Heart left ventricle (tissue), 16 donors: ENCODE measurements around the gene GFRA4. TPM values are rescaled to one million over a fixed set of nuclear protein-coding genes. Genes with fewer than 3 reads are reported as not detected.

Experiments
- ATAC-seq, 4 donors: fragments of 200-7000 bp; cut with Tn5 transposase; one replicate each; pipeline ENCODE4 v1.9.1; 2020 to 2022; ENCODE audit warnings: moderate library complexity in 4 of 4, mild to moderate bottlenecking in 3 of 4, moderate number of reproducible peaks in 1 of 4
- DNase-seq, 5 donors: peaks; one replicate each; pipeline ENCODE4 v3.0.0-alpha.2; 2020
- H3K27ac ChIP-seq, 12 donors: fragments of 200-600 bp; sonication (generic) in 4 of 12; one replicate each; pipeline versions ENCODE4 v1.5.0 to v1.8.0; 2016 to 2022; ENCODE audit warnings: mild to moderate bottlenecking in 2 of 12
- H3K27me3 ChIP-seq, 9 donors: fragments of 200-600 bp; sonication (generic) in 2 of 9; one replicate each; pipeline versions ENCODE4 v1.5.1 to v1.8.0; 2016 to 2022; ENCODE audit warnings: mild to moderate bottlenecking in 3 of 9
- H3K36me3 ChIP-seq, 9 donors: fragments of 200-600 bp; sonication (generic) in 2 of 9; one replicate each; pipeline versions ENCODE4 v1.5.0 to v1.8.0; 2018 to 2022; ENCODE audit warnings: mild to moderate bottlenecking in 2 of 9
- H3K4me1 ChIP-seq, 12 donors: fragments of 200-600 bp; sonication (generic) in 4 of 12; one replicate each; pipeline versions ENCODE4 v1.5.0 to v1.8.0; 2016 to 2022; ENCODE audit warnings: mild to moderate bottlenecking in 3 of 12
- H3K4me3 ChIP-seq, 12 donors: fragments of 200-600 bp; sonication (generic) in 4 of 12; one replicate each; pipeline versions ENCODE4 v1.5.0 to v1.8.0; 2017 to 2022; ENCODE audit warnings: mild to moderate bottlenecking in 9 of 12, moderate library complexity in 4 of 12
- H3K9me3 ChIP-seq, 12 donors: fragments of 200-600 bp; sonication (generic) in 4 of 12; one replicate each; pipeline versions ENCODE4 v1.5.0 to v1.8.0; 2016 to 2022; ENCODE audit warnings: mild to moderate bottlenecking in 1 of 12
- CTCF ChIP-seq, 12 donors: fragments of 200-600 bp; sonication (generic) in 4 of 12; IDR thresholded peaks; one replicate each; pipeline versions ENCODE4 v1.5.0 to v1.8.0; 2018 to 2022; ENCODE audit warnings: antibody characterized with exemption in 12 of 12, mild to moderate bottlenecking in 5 of 12
- POLR2A ChIP-seq, 2 donors: fragments of 450-650 bp; IDR thresholded peaks; one replicate each; pipeline ENCODE4 v1.6.1; 2017; ENCODE audit warnings: antibody characterized with exemption in 2 of 2, mild to moderate bottlenecking in 2 of 2, moderate library complexity in 2 of 2
- WGBS, 4 donors: extraction: QIAGEN DNeasy Blood & Tissue Kit in 2 of 4; methylation state at CpG; one replicate each; pipeline versions ENCODE4 v1.1.5 to v1.1.7; 2013 to 2018; 5-methylcytosine and 5-hydroxymethylcytosine counted together
- intact Hi-C, 10 donors: fragments of 100-400 bp; cut with DNase I; formaldehyde crosslinking; loops; one replicate each; pipeline versions ENCODE4 v1.11.1 to v1.14.2; 2022
- polyA plus RNA-seq, 2 donors: library from polyadenylated mRNA; stranded (reverse); fragments of 200-250 nt; gene quantifications; one replicate each; pipeline ENCODE4 v1.2.3, GENCODE V29; 2013
- total RNA-seq, 9 donors: library from RNA; depleted of rRNA in 2 of 9; stranded (reverse); fragments of >200 nt in 2 of 9; fragmentation: NEBNext Ultra II Directional in 3 of 9; extraction: Animal tissue kit (Norgen Biotek cat#: 25700) in 3 of 9; gene quantifications; one replicate each; pipeline versions ENCODE4 v1.1.0 to v1.2.4, GENCODE V29; 2016 to 2023
- donor health status: ischemic (EF 13 %, LVEDD 7.1; RV severe dilation, severe dysfunction).
- donor health status: healthy with polysubstance abuse.
- donor health status: DM: no; HTN: yes; CAD: no.
- donor health status: DM: no; HTN: no; CAD: no.
- donor health status: ischemic (EF 25% LVEDD 6.9; RV normal size, moderate dysfunction).
- donor health status: ischemic (EF 25% LVEDD 5.7; RV mildly dilated, moderate dysfunction).
- donor health status: healthy.
- donor health status: DM: yes; HTN: yes; CAD: no.
- donor health status: ischemic (EF 35%, LVEDD 5.7; RV mildly dilated, moderate dysfunction).
- donor health status: nonischemic (EF 11% LVEDD 7.7; RV severe dilation, severe dysfunction).
- donor health status: DM: yes; HTN: yes; CAD: no.
- donor health status: PGD.
- donor health status: ischemic (EF 29% LVEDD 5.4; RV normal size, mild dysfunction).
- donor health status: nonischemic (EF 23%, LVEDD 6.1; RV moderate dilation, normal function).

GFRA4 gene
- total and polyA plus RNA-seq, 11 donors = not detected

GRCh38 chr20:3679749-3680700 lies 16.8 kb upstream of the GFRA4 start:
- TF ChIP-seq POLR2A (IDR thresholded peaks at IDR 0.05) (no peak), CTCF (IDR thresholded peaks at IDR 0.05) (no peak)
- WGBS, 4 donors = 62 to 73% (median 65%) methylated on average over 16 to 18 of the region's 18 CpGs
- intact Hi-C loops = loop anchor here in 7 of 10 donors (1.0 to 10.0 kb wide), 10 partner anchors 30 to 415 kb away; partner anchors contain the start of genes ADISSP (in 2 of the 7) and SPEF1 (in 1 of the 7)
- Histone ChIP-seq H3K27ac (peak overlapping the region in 10 of 12 donors; percentile 20 to 92 (median 66)), H3K4me1 (peaks cover 0 to 53% (median 24%) of the 10 kb centered on the region in 12 donors), H3K27me3 (peaks cover 0 to 42% (median 14%) of the 10 kb centered on the region in 9 donors), H3K9me3 (no peaks in the 10 kb centered on the region), H3K36me3 (no peaks in the 10 kb centered on the region), H3K4me3 (peak overlapping the region in 9 of 12 donors; percentile 52 to 71 (median 58))
- peak in 3 of 5 donors; percentile 67 to 71 (median 71) for DNase-seq
- ATAC-seq = peak; percentile 13 to 68 (median 36)

DNA sequence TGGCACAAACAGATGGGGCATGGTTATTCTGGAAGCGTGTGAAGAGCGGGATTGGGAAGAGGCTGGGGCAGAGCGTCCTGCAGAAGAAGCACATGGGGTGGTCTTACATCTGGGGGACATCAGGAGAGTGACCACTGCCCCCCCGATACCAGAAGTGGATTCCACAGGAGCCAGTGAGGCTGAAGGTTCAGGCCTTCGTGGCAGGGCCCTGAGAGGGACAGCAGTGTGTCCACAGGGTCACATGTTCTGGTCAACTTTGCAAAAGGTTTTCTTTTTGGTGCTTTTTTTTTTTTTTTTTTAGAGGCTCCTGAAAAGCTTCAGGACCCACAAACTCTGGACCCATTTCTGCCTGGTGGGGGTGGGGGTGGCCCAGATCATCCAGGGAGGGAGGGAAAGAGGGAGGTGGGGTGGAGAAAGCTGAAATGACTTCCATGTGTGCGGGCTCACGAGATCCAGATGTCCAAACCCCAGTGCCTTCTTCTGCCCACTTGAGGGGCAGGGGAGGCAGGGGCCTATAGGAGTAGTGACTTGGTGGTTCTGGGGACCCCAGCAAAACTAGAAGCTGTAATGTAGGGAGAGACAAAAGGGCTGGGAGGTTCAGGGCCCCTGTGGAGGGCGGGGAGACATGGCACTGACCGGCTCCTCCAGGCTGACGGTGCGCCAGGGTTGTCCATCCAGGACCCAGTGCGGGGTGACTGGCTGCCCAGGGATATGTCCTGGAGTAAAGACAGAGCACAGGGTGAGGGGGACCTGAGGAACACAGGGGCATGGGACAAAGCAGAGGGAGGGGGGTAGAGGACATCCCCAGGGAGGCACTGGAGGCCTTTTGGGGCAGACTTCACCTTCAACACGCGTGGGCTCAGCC lies 15.9 kb upstream of the GFRA4 start:
- H3K4me1 ChIP-seq = peaks cover 0 to 53% (median 24%) of the 10 kb centered on the region in 12 donors
- ATAC-seq (no peak), DNase-seq (no peak)
- TF ChIP-seq CTCF (IDR thresholded peaks at IDR 0.05) (no peak), POLR2A (IDR thresholded peaks at IDR 0.05) (no peak)
- H3K27me3 ChIP-seq = peaks cover 0 to 52% (median 24%) of the 10 kb centered on the region in 9 donors
- no peak overlapping the region for H3K4me3 ChIP-seq
- peaks cover 0 to under 1% (median 0%) of the 10 kb centered on the region in 9 donors for H3K36me3 ChIP-seq
- no peaks in the 10 kb centered on the region for H3K9me3 ChIP-seq
- 80 to 90% (median 87%) methylated on average over 14 of the region's 14 CpGs for WGBS, 4 donors
- H3K27ac ChIP-seq = peak overlapping the region in 10 of 12 donors; percentile 20 to 92 (median 66)
- intact Hi-C loops = loop anchor here in 7 of 10 donors (1.0 to 10.0 kb wide), 10 partner anchors 31 to 416 kb away; partner anchors contain the start of genes ADISSP (in 2 of the 7) and SPEF1 (in 1 of the 7)

GRCh38 chr20:3678198-3678597 lies 15.0 kb upstream of the GFRA4 start:
- H3K27ac ChIP-seq = peak overlapping the region in 8 of 12 donors; percentile 12 to 92 (median 36)
- TF ChIP-seq POLR2A (IDR thresholded peaks at IDR 0.05) (no peak), CTCF (IDR thresholded peaks at IDR 0.05) (no peak)
- ATAC-seq = no peak
- no peaks in the 10 kb centered on the region for H3K9me3 ChIP-seq
- peaks cover 0 to 59% (median 33%) of the 10 kb centered on the region in 9 donors for H3K27me3 ChIP-seq
- peaks cover 0 to 2% (median 0%) of the 10 kb centered on the region in 9 donors for H3K36me3 ChIP-seq
- H3K4me1 ChIP-seq = peaks cover 0 to 53% (median 24%) of the 10 kb centered on the region in 12 donors
- WGBS, 4 donors = 52 to 65% (median 61%) methylated on average over 1 to 2 of the region's 2 CpGs
- DNase-seq = peak in 1 of 5 donors; percentile 32
- H3K4me3 ChIP-seq = no peak overlapping the region
- intact Hi-C loops = loop anchor here in 7 of 10 donors (2.0 to 10.0 kb wide), 9 partner anchors 33 to 417 kb away; partner anchors contain the start of genes ADISSP (in 2 of the 7) and SPEF1 (in 1 of the 7)
